Fibroblast of the aortic adventitia (primary cell): Measurements from ENCODE around the gene KIF16B. TPM values are rescaled to one million over a fixed set of nuclear protein-coding genes. Genes with fewer than 3 reads are reported as not detected.
A peak's percentile ranks its signal among the peaks of the same experiment; 100 is the strongest.

ENCODE experiments used
- DNase-seq: peaks from one replicate; pipeline ENCODE4 v3.0.0-alpha.2; 2010; ENCODE audit warnings: low read depth
- H3K4me3 ChIP-seq: 2 replicates; pipeline ENCODE4 v1.5.1; 2011; ENCODE audit warnings: low read depth, mild to moderate bottlenecking, control low read depth, low read length, moderate library complexity
- CTCF ChIP-seq: IDR thresholded peaks from 2 replicates; pipeline ENCODE4 v1.5.1; 2011; ENCODE audit warnings: mild to moderate bottlenecking, low read length, control low read depth, inconsistent platforms; ENCODE audit not compliant: insufficient read depth
- total RNA-seq: library from RNA; depleted of rRNA; stranded (reverse); fragments of >200 nt; gene quantifications from 2 replicates; pipeline ENCODE4 v1.2.3, GENCODE V29; 2012; ENCODE audit warnings: low replicate concordance

The KIF16B gene
- total RNA-seq, 1 donor = 14.5 TPM

- no peak for TF ChIP-seq CTCF
- DNase-seq = no peak
These were observed 219.8 kb downstream of the KIF16B start for GRCh38 chr20:16353417-16353781.

GRCh38 chr20:16352751-16353416 is 220.4 kb downstream of the KIF16B start:
- TF ChIP-seq CTCF = no peak
- H3K4me3 ChIP-seq = no peak overlapping the region
- no peak for DNase-seq

More at GRCh38 chr20:16353417-16353781, 219.8 kb downstream of the KIF16B start:
- H3K4me3 ChIP-seq = no peak overlapping the region

- no peak overlapping the region for H3K4me3 ChIP-seq
- no peak for DNase-seq
- TF ChIP-seq CTCF = no peak
These were observed 220.9 kb downstream of the KIF16B start for GRCh38 chr20:16352321-16352720.

- no peak for TF ChIP-seq CTCF
- no peak overlapping the region for H3K4me3 ChIP-seq
- DNase-seq = no peak
These were observed 221.8 kb downstream of the KIF16B start for GRCh38 chr20:16351415-16351814.

GRCh38 chr20:16350465-16350864 is 222.8 kb downstream of the KIF16B start:
- DNase-seq = peak; percentile 11
- H3K4me3 ChIP-seq = no peak overlapping the region
- TF ChIP-seq CTCF = no peak

GRCh38 chr20:16349523-16350260 is 223.6 kb downstream of the KIF16B start:
- no peak overlapping the region for H3K4me3 ChIP-seq
- TF ChIP-seq CTCF = no peak
- DNase-seq = peak; percentile 70
